GM18951 (cell line): Measurements from ENCODE around the gene ACAT1.
"Not testable (repeated sequence)": the region's sequence is repeated elsewhere in the genome, so short reads cannot be mapped to it uniquely, and the experiment has no call there.

Experiments used
- POLR2A ChIP-seq: IDR thresholded peaks from 4 replicates; pipeline ENCODE4 v1.6.1; 2011; ENCODE audit warnings: mild to moderate bottlenecking; ENCODE audit not compliant: insufficient read length, insufficient read depth; ENCODE audit errors: extremely low read depth
- in situ Hi-C: fragments of 300-500 bp; cut with MboI; formaldehyde crosslinking; loops from one replicate; pipeline ENCODE4 v1.12.0; 2022; ENCODE audit warnings: low sequenced_read_pairs, mixed read lengths, inconsistent platforms; ENCODE audit not compliant: unreplicated experiment

ACAT1 gene

GRCh38 chr11:108122166-108122628 lies 830 bp downstream of the ACAT1 start:
- in situ Hi-C loops = no loop called here

GRCh38 chr11:108125096-108125495 lies 3.7 kb downstream of the ACAT1 start:
- no peak for TF ChIP-seq POLR2A
- in situ Hi-C loops = loop anchor here (25.0 kb wide), 1 partner anchor 537 kb away; the partner anchor contains the start of gene DDX10

More at GRCh38 chr11:108122166-108122628, 830 bp downstream of the ACAT1 start:
- TF ChIP-seq POLR2A = no peak

DNA sequence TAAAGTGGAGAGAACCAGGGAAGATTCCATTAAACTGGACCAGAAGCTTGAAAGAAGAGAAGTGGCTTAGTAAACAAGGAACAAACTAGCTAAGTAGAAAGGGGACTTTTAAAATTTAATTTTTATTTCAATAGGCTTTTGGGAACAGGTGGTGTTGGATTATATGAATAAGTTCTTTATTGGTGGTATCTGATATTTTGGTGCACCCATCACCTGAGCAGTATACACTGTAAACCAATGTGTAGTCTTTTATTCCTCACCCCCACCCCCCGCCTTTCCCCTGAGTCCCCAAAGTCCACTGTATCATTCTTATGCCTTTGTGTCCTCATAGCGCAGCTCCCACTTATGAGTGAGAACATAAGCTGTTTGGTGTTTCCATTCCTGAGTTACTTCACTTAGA lies 7.4 kb downstream of the ACAT1 start:
- in situ Hi-C loops = loop anchor here (25.0 kb wide), 1 partner anchor 534 kb away; the partner anchor contains the start of gene DDX10
- no peak for TF ChIP-seq POLR2A

DNA sequence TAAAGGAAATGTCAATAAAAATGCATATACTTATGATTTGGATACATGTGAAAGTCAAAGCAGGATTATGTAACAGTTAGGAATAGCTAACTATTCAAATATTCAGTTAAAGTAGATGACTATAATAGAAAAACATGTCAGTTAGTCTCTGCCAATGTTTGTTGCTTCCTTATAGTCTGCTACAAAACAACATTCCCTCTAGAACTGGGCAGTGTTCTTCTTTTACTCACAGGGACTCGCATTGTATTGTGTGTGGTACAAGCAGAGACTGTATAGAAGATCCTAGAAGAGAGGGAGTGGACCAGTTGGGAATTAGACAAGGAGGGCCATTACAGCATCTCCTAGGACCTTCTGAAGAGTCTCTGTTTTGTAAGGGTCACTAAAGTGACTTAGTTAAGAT lies 10.6 kb downstream of the ACAT1 start:
- no peak for TF ChIP-seq POLR2A
- in situ Hi-C loops = loop anchor here (25.0 kb wide), 1 partner anchor 530 kb away; the partner anchor contains the start of gene DDX10

DNA sequence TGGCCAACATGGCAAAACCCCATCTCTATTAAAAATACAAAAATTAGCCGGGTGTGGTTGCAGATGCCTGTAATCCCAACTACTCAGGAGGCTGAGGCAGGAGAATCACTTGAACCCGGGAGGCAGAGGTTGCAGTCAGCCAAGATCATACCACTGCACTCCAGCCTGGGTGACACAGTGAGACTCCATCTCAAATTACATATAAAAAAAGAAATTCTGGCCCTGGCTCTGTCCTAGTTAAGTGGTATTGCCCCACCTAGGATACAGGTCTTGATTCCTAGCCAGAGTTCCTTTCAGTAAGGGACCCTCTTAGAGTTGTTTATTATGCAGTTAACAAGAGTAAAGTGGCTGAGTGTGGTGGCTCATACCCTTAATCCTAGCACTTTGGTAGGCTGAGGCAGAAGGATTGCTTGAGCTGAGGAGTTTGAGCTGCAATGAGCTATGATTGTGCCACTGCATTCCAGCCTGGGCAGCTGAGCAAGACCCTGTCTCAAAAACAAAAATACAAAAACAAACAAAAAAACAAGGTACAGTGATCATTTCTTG lies 11.7 kb downstream of the ACAT1 start:
- in situ Hi-C loops = loop anchor here (25.0 kb wide), 1 partner anchor 529 kb away; the partner anchor contains the start of gene DDX10

- TF ChIP-seq POLR2A = no peak
- in situ Hi-C loops = loop anchor here (25.0 kb wide), 1 partner anchor 526 kb away; the partner anchor contains the start of gene DDX10
Measured at GRCh38 chr11:108135845-108136544, 14.6 kb downstream of the ACAT1 start.

DNA sequence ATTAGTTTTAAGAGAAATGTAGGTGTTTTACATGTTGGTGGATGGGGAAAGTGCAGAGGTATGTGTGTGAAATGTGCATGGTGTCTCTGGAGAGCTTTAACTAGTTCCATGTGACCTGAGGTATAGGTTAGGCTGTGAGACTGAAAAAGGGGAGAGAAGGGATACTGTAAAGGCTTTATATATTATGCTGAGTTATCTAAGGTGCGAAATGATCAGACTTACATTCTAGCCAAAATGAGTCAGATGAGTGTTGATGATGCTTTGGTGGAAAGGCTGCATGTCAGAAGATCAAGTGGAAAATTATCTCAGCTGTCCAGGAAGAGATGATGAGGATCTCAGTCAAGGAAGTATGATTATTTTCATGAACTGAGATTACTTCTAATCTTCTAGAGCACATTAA lies 15.8 kb downstream of the ACAT1 start:
- in situ Hi-C loops = loop anchor here (25.0 kb wide), 1 partner anchor 525 kb away; the partner anchor contains the start of gene DDX10
- TF ChIP-seq POLR2A = no peak

DNA sequence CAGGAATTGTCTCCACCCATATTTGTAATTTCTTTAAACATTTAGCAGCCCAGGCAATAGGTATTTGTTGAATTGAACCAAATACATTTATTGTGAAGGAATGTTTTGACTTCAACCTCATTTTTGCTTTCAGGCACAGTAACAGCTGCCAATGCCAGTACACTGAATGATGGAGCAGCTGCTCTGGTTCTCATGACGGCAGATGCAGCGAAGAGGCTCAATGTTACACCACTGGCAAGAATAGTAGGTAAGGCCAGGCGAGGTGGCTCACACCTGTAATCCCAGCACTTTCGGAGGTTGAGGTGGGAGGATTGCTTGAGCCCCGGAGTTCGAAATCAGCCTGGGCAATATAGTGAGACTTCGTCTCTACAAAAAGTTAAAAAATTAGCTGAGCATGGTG lies 20.9 kb downstream of the ACAT1 start:
- in situ Hi-C loops = loop anchor here (25.0 kb wide), 1 partner anchor 520 kb away; the partner anchor contains the start of gene DDX10
- TF ChIP-seq POLR2A = no peak

GRCh38 chr11:108144615-108145014 lies 23.2 kb downstream of the ACAT1 start:
- in situ Hi-C loops = loop anchor here (25.0 kb wide), 1 partner anchor 518 kb away; the partner anchor contains the start of gene DDX10
- TF ChIP-seq POLR2A = no peak

- TF ChIP-seq POLR2A = no peak
- in situ Hi-C loops = loop anchor here (25.0 kb wide), 1 partner anchor 515 kb away; the partner anchor contains the start of gene DDX10
Measured at GRCh38 chr11:108147150-108147549, 25.8 kb downstream of the ACAT1 start.

GRCh38 chr11:108148556-108148955 lies 27.2 kb downstream of the ACAT1 start:
- no peak for TF ChIP-seq POLR2A
- in situ Hi-C loops = loop anchor here (25.0 kb wide), 1 partner anchor 514 kb away; the partner anchor contains the start of gene DDX10

DNA sequence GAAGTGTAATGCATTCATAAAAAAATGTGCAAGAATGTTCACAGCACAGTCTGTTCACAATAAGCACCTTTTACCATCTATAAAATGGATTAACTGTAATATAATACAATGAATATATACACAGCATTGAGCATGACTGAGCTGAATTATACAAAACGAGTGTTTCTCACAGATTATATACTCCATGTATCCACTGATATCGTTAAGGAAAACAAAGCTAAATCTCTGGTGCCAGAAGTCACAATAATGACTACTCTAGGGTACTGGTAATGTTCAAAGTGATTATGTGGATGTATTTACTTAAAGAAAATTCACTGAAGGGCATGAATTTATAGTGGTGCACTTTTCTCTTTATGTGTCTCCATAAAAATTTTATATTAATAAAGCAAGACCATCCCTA lies 33.2 kb downstream of the ACAT1 start:
- in situ Hi-C loops = no loop called here
- no peak for TF ChIP-seq POLR2A

GRCh38 chr11:108160970-108161566 lies 39.7 kb downstream of the ACAT1 start:
- in situ Hi-C loops = no loop called here
- no peak for TF ChIP-seq POLR2A

GRCh38 chr11:108162878-108163277 lies 41.5 kb downstream of the ACAT1 start:
- in situ Hi-C loops = not testable (repeated sequence)
